KBM-7 (cell line): ENCODE data around the gene SMARCB1.
A peak's percentile ranks its signal among the peaks of the same experiment; 100 is the strongest.

Experiments used
- DNase-seq: peaks from one replicate; pipeline ENCODE4 v3.0.0-alpha.2; 2015
- in situ Hi-C: fragments of 300-500 bp; cut with MboI; formaldehyde crosslinking; loops from 2 replicates; pipeline ENCODE4 v1.14.3; 2020; ENCODE audit warnings: low sequenced_read_pairs, low pct_unique_long_range_greater_than_20kb, mixed read lengths

SMARCB1 gene

GRCh38 chr22:23793326-23793725, 6.6 kb downstream of the SMARCB1 start:
- in situ Hi-C loops = no loop called here
- no peak for DNase-seq

- DNase-seq = no peak
- in situ Hi-C loops = no loop called here
Observed at GRCh38 chr22:23796461-23796860, 9.7 kb downstream of the SMARCB1 start.

- DNase-seq = no peak
- in situ Hi-C loops = loop anchor here (25.0 kb wide), 1 partner anchor 88 kb away; no protein-coding TSS in a partner anchor
Observed at GRCh38 chr22:23800297-23801237, 13.8 kb downstream of the SMARCB1 start.

- in situ Hi-C loops = loop anchor here (25.0 kb wide), 1 partner anchor 89 kb away; no protein-coding TSS in a partner anchor
- no peak for DNase-seq
Observed at GRCh38 chr22:23801238-23801821, 14.6 kb downstream of the SMARCB1 start.

- in situ Hi-C loops = loop anchor here (25.0 kb wide), 1 partner anchor 90 kb away; no protein-coding TSS in a partner anchor
Observed at GRCh38 chr22:23801886-23802377, 15.2 kb downstream of the SMARCB1 start.

GRCh38 chr22:23803001-23803819, 16.4 kb downstream of the SMARCB1 start:
- DNase-seq = no peak
- in situ Hi-C loops = loop anchor here (25.0 kb wide), 1 partner anchor 91 kb away; no protein-coding TSS in a partner anchor

More at GRCh38 chr22:23801886-23802377, 15.2 kb downstream of the SMARCB1 start:
- DNase-seq = no peak

- in situ Hi-C loops = loop anchor here (25.0 kb wide), 1 partner anchor 93 kb away; no protein-coding TSS in a partner anchor
- no peak for DNase-seq
Observed at GRCh38 chr22:23804781-23805291, 18.1 kb downstream of the SMARCB1 start.

GRCh38 chr22:23806837-23807236, 20.1 kb downstream of the SMARCB1 start:
- no peak for DNase-seq
- in situ Hi-C loops = loop anchor here (25.0 kb wide), 1 partner anchor 95 kb away; no protein-coding TSS in a partner anchor

GRCh38 chr22:23812378-23812777, 25.6 kb downstream of the SMARCB1 start:
- no peak for DNase-seq

GRCh38 chr22:23815541-23816155, 28.9 kb downstream of the SMARCB1 start:
- in situ Hi-C loops = loop anchor here (25.0 kb wide), 1 partner anchor 103 kb away; no protein-coding TSS in a partner anchor
- DNase-seq = no peak

More at GRCh38 chr22:23812378-23812777, 25.6 kb downstream of the SMARCB1 start:
- in situ Hi-C loops = loop anchor here (25.0 kb wide), 1 partner anchor 100 kb away; no protein-coding TSS in a partner anchor

- DNase-seq = no peak
- in situ Hi-C loops = loop anchor here (25.0 kb wide), 1 partner anchor 104 kb away; no protein-coding TSS in a partner anchor
Observed at GRCh38 chr22:23816156-23816976, 29.6 kb downstream of the SMARCB1 start.

GRCh38 chr22:23817146-23817545, 30.4 kb downstream of the SMARCB1 start:
- DNase-seq = no peak
- in situ Hi-C loops = loop anchor here (25.0 kb wide), 1 partner anchor 105 kb away; no protein-coding TSS in a partner anchor

GRCh38 chr22:23818541-23818940, 31.8 kb downstream of the SMARCB1 start:
- in situ Hi-C loops = loop anchor here (25.0 kb wide), 1 partner anchor 106 kb away; no protein-coding TSS in a partner anchor
- DNase-seq = no peak

- peak; percentile 94 for DNase-seq
- in situ Hi-C loops = loop anchor here (25.0 kb wide), 1 partner anchor 108 kb away; no protein-coding TSS in a partner anchor
Observed at GRCh38 chr22:23820748-23821211, 34.0 kb downstream of the SMARCB1 start.

GRCh38 chr22:23822101-23822671, 35.4 kb downstream of the SMARCB1 start:
- in situ Hi-C loops = loop anchor here (25.0 kb wide), 1 partner anchor 110 kb away; no protein-coding TSS in a partner anchor
- no peak for DNase-seq

- no peak for DNase-seq
- in situ Hi-C loops = loop anchor here (25.0 kb wide), 1 partner anchor 111 kb away; no protein-coding TSS in a partner anchor
Observed at GRCh38 chr22:23823331-23823791, 36.6 kb downstream of the SMARCB1 start.
